Loucy (cell line): ENCODE results near the gene CXCR6.

Source experiments
- H2AFZ ChIP-seq: fragments of 200-600 bp; sonication (generic); 2 replicates; pipeline ENCODE4 v1.6.0; 2016; ENCODE audit warnings: antibody characterized with exemption, mild to moderate bottlenecking, low read length, moderate library complexity
- H3F3A ChIP-seq: fragments of 200-600 bp; 2 replicates; pipeline ENCODE4 v1.6.0; 2016; ENCODE audit warnings: antibody characterized with exemption, low read depth, mild to moderate bottlenecking
- H3K27me3 ChIP-seq: fragments of 200-600 bp; sonication (generic); 2 replicates; pipeline ENCODE4 v1.6.1; 2014; ENCODE audit warnings: low read length, mild to moderate bottlenecking; ENCODE audit not compliant: insufficient read depth, poor library complexity, severe bottlenecking
- H3K36me3 ChIP-seq: fragments of 200-600 bp; sonication (generic); 2 replicates; pipeline ENCODE4 v1.6.1; 2016; ENCODE audit warnings: low read length; ENCODE audit not compliant: insufficient read depth
- H3K4me1 ChIP-seq: fragments of 200-600 bp; sonication (generic); 2 replicates; pipeline ENCODE4 v1.5.1; 2014; ENCODE audit warnings: low read length, mild to moderate bottlenecking; ENCODE audit not compliant: insufficient read depth, poor library complexity, severe bottlenecking
- H3K4me2 ChIP-seq: fragments of 200-600 bp; sonication (generic); 2 replicates; pipeline ENCODE4 v1.6.0; 2014; ENCODE audit warnings: antibody characterized with exemption, low read length, low read depth, mild to moderate bottlenecking; ENCODE audit not compliant: poor library complexity, severe bottlenecking
- H3K4me3 ChIP-seq: fragments of 200-600 bp; sonication (generic); 2 replicates; pipeline ENCODE4 v1.5.1; 2014; ENCODE audit warnings: low read length, mild to moderate bottlenecking, mixed read lengths; ENCODE audit not compliant: poor library complexity, severe bottlenecking
- H3K79me2 ChIP-seq: fragments of 200-600 bp; sonication (generic); 2 replicates; pipeline ENCODE4 v1.6.1; 2014; ENCODE audit warnings: low read length; ENCODE audit not compliant: insufficient read depth
- H3K9ac ChIP-seq: fragments of 200-600 bp; sonication (generic); 2 replicates; pipeline ENCODE4 v1.6.0; 2014; ENCODE audit warnings: mild to moderate bottlenecking, low read depth, low read length, moderate library complexity; ENCODE audit not compliant: poor library complexity, severe bottlenecking
- H3K9me2 ChIP-seq: fragments of 200-600 bp; sonication (generic); replicated peaks from 2 replicates; pipeline ENCODE4 v1.6.1; 2016; ENCODE audit warnings: low read depth, low read length, mixed read lengths
- H3K9me3 ChIP-seq: fragments of 200-600 bp; sonication (generic); 2 replicates; pipeline ENCODE4 v1.6.1; 2014; ENCODE audit warnings: mild to moderate bottlenecking, antibody characterized with exemption, low read length, low read depth; ENCODE audit not compliant: insufficient read depth
- H4K20me1 ChIP-seq: fragments of 200-600 bp; sonication (generic); 2 replicates; pipeline ENCODE4 v1.6.0; 2014; ENCODE audit warnings: antibody characterized with exemption, low read length, mild to moderate bottlenecking; ENCODE audit not compliant: insufficient read depth, poor library complexity, severe bottlenecking
- EZH2phosphoT487 ChIP-seq: fragments of 200-600 bp; IDR thresholded peaks from 2 replicates; pipeline ENCODE4 v1.6.1; 2018; ENCODE audit warnings: antibody characterized with exemption, mild to moderate bottlenecking, moderate library complexity, borderline replicate concordance
- TF ChIP-seq, protein P1 (sequence below): fragments of 200-600 bp; sonication (generic); conservative IDR thresholded peaks from 2 replicates; pipeline ENCODE4 v1.5.1; 2014; ENCODE audit warnings: mild to moderate bottlenecking, antibody characterized with exemption, low read length

CXCR6 gene

GRCh38 chr3:45979378-45979777 is 36.1 kb downstream of the CXCR6 start:
- no peaks in the 10 kb centered on the region for H3K79me2 ChIP-seq
- no peak overlapping the region for H3K4me3 ChIP-seq
- peaks cover 59% of the 10 kb centered on the region for H3K36me3 ChIP-seq
- H3K4me1 ChIP-seq = peaks cover 37% of the 10 kb centered on the region
- TF ChIP-seq, protein P1, sequence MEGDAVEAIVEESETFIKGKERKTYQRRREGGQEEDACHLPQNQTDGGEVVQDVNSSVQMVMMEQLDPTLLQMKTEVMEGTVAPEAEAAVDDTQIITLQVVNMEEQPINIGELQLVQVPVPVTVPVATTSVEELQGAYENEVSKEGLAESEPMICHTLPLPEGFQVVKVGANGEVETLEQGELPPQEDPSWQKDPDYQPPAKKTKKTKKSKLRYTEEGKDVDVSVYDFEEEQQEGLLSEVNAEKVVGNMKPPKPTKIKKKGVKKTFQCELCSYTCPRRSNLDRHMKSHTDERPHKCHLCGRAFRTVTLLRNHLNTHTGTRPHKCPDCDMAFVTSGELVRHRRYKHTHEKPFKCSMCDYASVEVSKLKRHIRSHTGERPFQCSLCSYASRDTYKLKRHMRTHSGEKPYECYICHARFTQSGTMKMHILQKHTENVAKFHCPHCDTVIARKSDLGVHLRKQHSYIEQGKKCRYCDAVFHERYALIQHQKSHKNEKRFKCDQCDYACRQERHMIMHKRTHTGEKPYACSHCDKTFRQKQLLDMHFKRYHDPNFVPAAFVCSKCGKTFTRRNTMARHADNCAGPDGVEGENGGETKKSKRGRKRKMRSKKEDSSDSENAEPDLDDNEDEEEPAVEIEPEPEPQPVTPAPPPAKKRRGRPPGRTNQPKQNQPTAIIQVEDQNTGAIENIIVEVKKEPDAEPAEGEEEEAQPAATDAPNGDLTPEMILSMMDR = no peak
- no peak for TF ChIP-seq EZH2phosphoT487
- H3K9ac ChIP-seq = no peak overlapping the region
- H3F3A ChIP-seq = peaks cover 8% of the 10 kb centered on the region; the same call in 1 of the 2 replicates
- H3K9me3 ChIP-seq = no peaks in the 10 kb centered on the region
- H2AFZ ChIP-seq = no peak overlapping the region
- H4K20me1 ChIP-seq = no peaks in the 10 kb centered on the region
- no peak overlapping the region for H3K4me2 ChIP-seq
- no peaks in the 10 kb centered on the region for H3K9me2 ChIP-seq
- no peaks in the 10 kb centered on the region for H3K27me3 ChIP-seq

DNA sequence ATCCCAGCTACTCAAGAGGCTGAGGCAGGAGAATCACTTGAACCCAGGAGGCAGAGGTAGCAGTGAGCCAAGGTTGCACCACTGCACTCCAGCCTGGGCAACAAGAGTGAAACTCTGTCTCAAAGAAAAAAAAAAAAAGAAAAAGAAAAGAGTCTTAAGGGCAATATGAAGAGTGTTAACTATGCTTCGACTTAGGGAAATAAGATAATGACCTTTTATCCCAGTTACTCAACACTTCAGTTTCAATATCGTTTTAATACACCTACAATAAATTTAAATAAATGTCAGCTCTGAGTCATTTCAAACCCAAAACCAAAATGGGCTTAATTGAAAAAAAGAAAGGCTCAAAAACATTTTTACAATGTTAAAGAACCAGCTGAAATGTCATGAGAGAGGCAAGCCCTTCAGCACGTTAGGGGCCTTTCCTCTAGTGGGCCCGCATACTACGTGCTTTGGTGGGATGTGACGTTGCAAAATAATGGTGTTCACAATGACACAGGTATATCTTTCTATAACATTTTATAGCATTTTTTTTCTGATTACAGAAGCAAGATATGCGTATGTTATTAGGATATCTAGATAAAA is 37.1 kb downstream of the CXCR6 start:
- Histone ChIP-seq H3K4me2 (no peak overlapping the region), H3K36me3 (peaks cover 56% of the 10 kb centered on the region), H3F3A (peaks cover 8% of the 10 kb centered on the region; the same call in 1 of the 2 replicates), H3K9me3 (no peaks in the 10 kb centered on the region), H3K4me1 (peaks cover 32% of the 10 kb centered on the region), H4K20me1 (no peaks in the 10 kb centered on the region), H3K79me2 (no peaks in the 10 kb centered on the region), H3K9me2 (no peaks in the 10 kb centered on the region), H2AFZ (no peak overlapping the region), H3K27me3 (no peaks in the 10 kb centered on the region), H3K4me3 (no peak overlapping the region), H3K9ac (no peak overlapping the region)
- no peak for TF ChIP-seq EZH2phosphoT487
- TF ChIP-seq, protein P1 = no peak

- H3K27me3 ChIP-seq = no peaks in the 10 kb centered on the region
- no peaks in the 10 kb centered on the region for H4K20me1 ChIP-seq
- H3K9me3 ChIP-seq = no peaks in the 10 kb centered on the region
- no peak overlapping the region for H3K9ac ChIP-seq
- peaks cover 56% of the 10 kb centered on the region for H3K36me3 ChIP-seq
- H3K4me3 ChIP-seq = no peak overlapping the region
- TF ChIP-seq, protein P1 = no peak
- TF ChIP-seq EZH2phosphoT487 = no peak
- H2AFZ ChIP-seq = no peak overlapping the region
- H3K9me2 ChIP-seq = no peaks in the 10 kb centered on the region
- H3F3A ChIP-seq = peaks cover 8% of the 10 kb centered on the region; the same call in 1 of the 2 replicates
- peaks cover 27% of the 10 kb centered on the region for H3K4me1 ChIP-seq
- no peak overlapping the region for H3K4me2 ChIP-seq
- H3K79me2 ChIP-seq = no peaks in the 10 kb centered on the region
Observed at GRCh38 chr3:45980819-45981218, 37.6 kb downstream of the CXCR6 start.
